Adrenal gland (tissue), 12 donors: ENCODE data around the gene PINLYP. TPM values are rescaled to one million over a fixed set of nuclear protein-coding genes. Genes with fewer than 3 reads are reported as not detected.

ENCODE experiments used
- DNase-seq, 7 donors: peaks; one replicate each; pipeline ENCODE4 v3.0.0-alpha.2; 2019 to 2020
- H3K27ac ChIP-seq, 5 donors: fragments of 200-600 bp; sonication (generic) in 4 of 5; 1 replicate in 3 of 5; 2 replicates in 2 of 5; pipeline versions ENCODE4 v1.5.1 to v1.8.0; 2016 to 2020; ENCODE audit warnings: mild to moderate bottlenecking in 1 of 5
- H3K27me3 ChIP-seq: fragments of 200-600 bp; 2 replicates; pipeline ENCODE4 v1.8.0; 2021
- H3K36me3 ChIP-seq, 2 donors: fragments of 200-600 bp; replicated peaks in 1 of 2; 1 replicate in 1 of 2; 2 replicates in 1 of 2; pipeline versions ENCODE4 v1.5.1 to v1.8.0; 2018 to 2022
- H3K4me1 ChIP-seq, 2 donors: fragments of 200-600 bp; replicated peaks in 1 of 2; 1 replicate in 1 of 2; 2 replicates in 1 of 2; pipeline versions ENCODE4 v1.5.1 to v1.8.0; 2018 to 2021
- H3K4me3 ChIP-seq, 4 donors: fragments of 200-600 bp; sonication (generic) in 3 of 4; one replicate each; pipeline ENCODE4 v1.5.1; 2016 to 2018
- H3K9me3 ChIP-seq, 3 donors: fragments of 200-600 bp; sonication (generic) in 1 of 3; replicated peaks in 1 of 3; 1 replicate in 2 of 3; 2 replicates in 1 of 3; pipeline versions ENCODE4 v1.5.1 to v1.8.0; 2016 to 2021
- POLR2A ChIP-seq, 2 donors: fragments of 450-650 bp; IDR thresholded peaks; one replicate each; pipeline ENCODE4 v1.6.1; 2017; ENCODE audit warnings: antibody characterized with exemption in 2 of 2, mild to moderate bottlenecking in 2 of 2, moderate library complexity in 1 of 2
- WGBS, 4 donors: extraction: QIAGEN DNeasy Blood & Tissue Kit in 2 of 4; methylation state at CpG; one replicate each; pipeline versions ENCODE4 v1.1.5 to v1.1.7; 2013 to 2017; 5-methylcytosine and 5-hydroxymethylcytosine counted together
- intact Hi-C, 2 donors: fragments of 100-400 bp; cut with DNase I; formaldehyde crosslinking; loops; one replicate each; pipeline versions ENCODE4 v1.14.1 to v1.15.0; 2022 to 2023
- polyA plus RNA-seq, 3 donors: library from polyadenylated mRNA; stranded (reverse); fragments of 200-250 nt in 2 of 3; fragments of 350-450 nt in 1 of 3; fragmentation: Illumina TruSeq in 1 of 3; extraction: RNeasy Lipid Tissue Mini Kit (QIAGEN cat#74804) in 1 of 3; gene quantifications; one replicate each; pipeline ENCODE4 v1.2.3, GENCODE V29; 2013 to 2014
- total RNA-seq, 9 donors: library from RNA; depleted of rRNA in 4 of 9; stranded (reverse); fragments of >200 nt in 4 of 9; fragments of 120-200 nt in 1 of 9; fragmentation: NEBNext Ultra II Directional in 1 of 9; extraction: Animal tissue kit (Norgen Biotek cat#: 25700) in 1 of 9; gene quantifications; one replicate each; pipeline versions ENCODE4 v1.1.0 to v1.2.4, GENCODE V29; 2013 to 2023
- TF ChIP-seq, protein P1 (sequence below), 6 experiments: fragments of 450-650 bp in 4 of 6; fragments of 200-600 bp in 2 of 6; sonication (generic) in 1 of 6; IDR thresholded peaks; 1 replicate in 5 of 6; 2 replicates in 1 of 6; pipeline versions ENCODE4 v1.5.1 to v1.8.0; 2016 to 2021; ENCODE audit warnings: antibody characterized with exemption in 6 of 6, mild to moderate bottlenecking in 2 of 6, moderate library complexity in 1 of 6
- donor health status: healthy with polysubstance abuse.
- donor health status: Bipolar disorder and iron deficiency.
- donor health status: DM: yes; HTN: yes; CAD: no.
- donor health status: DM: no; HTN: no; CAD: no.
- donor health status: DM: no; HTN: no; CAD: no.
- donor health status: DM: yes; HTN: yes; CAD: no.

PINLYP gene
- total and polyA plus RNA-seq, 12 donors: 0.61 to 16.0 (median 4.3) TPM; not detected in 1

DNA sequence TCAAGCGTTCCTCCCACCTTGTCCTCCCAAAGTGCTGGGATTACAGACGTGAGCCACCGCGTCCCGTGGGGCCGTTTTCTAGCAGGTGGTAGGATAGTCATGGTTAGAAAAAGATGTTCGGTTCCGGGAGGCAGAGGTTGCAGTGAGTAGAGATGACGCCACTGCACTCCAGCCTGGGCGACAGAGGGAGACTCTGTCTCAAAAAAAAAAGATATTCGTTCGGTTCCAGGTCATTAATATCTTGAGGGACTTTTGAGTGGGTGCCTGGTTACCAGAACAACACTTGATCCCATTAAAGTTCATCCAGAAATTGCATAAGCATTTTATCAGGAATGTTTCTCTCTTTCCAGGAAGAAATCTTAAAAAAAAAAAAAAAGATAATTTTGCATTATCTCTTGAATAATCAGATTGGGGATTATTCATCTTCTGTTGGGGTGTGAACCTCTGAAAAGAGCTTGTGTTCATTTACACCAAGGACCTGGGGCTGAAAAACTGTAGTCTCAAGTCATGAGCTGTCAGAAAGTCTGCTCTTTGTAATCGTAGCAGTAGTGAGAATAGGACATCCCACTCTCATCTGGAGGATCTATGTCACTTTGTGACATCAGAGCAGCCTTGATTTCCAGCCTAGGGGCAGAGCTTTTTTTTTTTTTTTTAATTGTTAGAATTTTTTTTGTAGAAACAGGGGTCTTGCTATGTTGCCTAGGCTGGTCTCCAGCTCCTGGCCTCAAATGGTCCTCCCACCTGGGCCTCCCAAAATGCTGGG lies 47.6 kb upstream of the PINLYP start:
- H3K4me3 ChIP-seq: peak overlapping the region in 1 of 4 donors; percentile 78
- WGBS, 4 donors: 12 to 19% (median 17%) methylated on average over 13 of the region's 13 CpGs
- DNase-seq: peak in 6 of 7 donors; percentile 57 to 75 (median 70)
- no peaks in the 10 kb centered on the region for H3K27me3 ChIP-seq
- peak overlapping the region; percentile 84 to 94 (median 84) for H3K27ac ChIP-seq
- H3K4me1 ChIP-seq: peaks cover 18 to 34% of the 10 kb centered on the region in 2 donors
- intact Hi-C loops: no loop called here
- H3K9me3 ChIP-seq: no peaks in the 10 kb centered on the region
- TF ChIP-seq, protein P1, sequence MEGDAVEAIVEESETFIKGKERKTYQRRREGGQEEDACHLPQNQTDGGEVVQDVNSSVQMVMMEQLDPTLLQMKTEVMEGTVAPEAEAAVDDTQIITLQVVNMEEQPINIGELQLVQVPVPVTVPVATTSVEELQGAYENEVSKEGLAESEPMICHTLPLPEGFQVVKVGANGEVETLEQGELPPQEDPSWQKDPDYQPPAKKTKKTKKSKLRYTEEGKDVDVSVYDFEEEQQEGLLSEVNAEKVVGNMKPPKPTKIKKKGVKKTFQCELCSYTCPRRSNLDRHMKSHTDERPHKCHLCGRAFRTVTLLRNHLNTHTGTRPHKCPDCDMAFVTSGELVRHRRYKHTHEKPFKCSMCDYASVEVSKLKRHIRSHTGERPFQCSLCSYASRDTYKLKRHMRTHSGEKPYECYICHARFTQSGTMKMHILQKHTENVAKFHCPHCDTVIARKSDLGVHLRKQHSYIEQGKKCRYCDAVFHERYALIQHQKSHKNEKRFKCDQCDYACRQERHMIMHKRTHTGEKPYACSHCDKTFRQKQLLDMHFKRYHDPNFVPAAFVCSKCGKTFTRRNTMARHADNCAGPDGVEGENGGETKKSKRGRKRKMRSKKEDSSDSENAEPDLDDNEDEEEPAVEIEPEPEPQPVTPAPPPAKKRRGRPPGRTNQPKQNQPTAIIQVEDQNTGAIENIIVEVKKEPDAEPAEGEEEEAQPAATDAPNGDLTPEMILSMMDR (IDR thresholded peaks at IDR 0.05): no peak
- no peak for TF ChIP-seq POLR2A (IDR thresholded peaks at IDR 0.05)
- H3K36me3 ChIP-seq: no peaks in the 10 kb centered on the region

DNA sequence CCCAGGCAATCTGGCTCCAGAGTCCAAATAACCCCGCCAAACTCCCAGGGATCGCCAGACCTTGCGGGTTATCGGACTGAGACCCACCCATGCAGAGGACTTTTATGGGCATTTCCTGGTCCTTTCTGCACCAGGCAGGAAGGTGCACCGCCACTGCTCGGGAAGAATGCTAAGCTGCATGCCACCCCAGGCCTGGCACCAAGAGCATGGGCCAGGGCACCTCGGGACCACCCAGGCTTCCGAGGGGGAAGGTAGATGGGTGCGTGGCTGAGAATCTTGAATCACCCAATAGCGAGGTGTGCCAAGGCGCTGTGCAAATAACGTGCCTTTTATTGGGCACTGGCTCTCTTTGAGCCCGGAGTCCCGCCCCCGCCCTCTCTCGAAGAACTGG lies 43.0 kb upstream of the PINLYP start:
- 0 to 2% (median 2%) methylated on average over 6 to 16 of the region's 16 CpGs for WGBS, 4 donors
- peak in 6 of 7 donors; percentile 49 to 79 (median 74) for DNase-seq
- TF ChIP-seq, protein P1 (IDR thresholded peaks at IDR 0.05): no peak
- TF ChIP-seq POLR2A (IDR thresholded peaks at IDR 0.05): no peak
- Histone ChIP-seq H3K27me3 (no peaks in the 10 kb centered on the region), H3K4me3 (peak overlapping the region in 3 of 4 donors; percentile 20 to 59 (median 27)), H3K9me3 (no peaks in the 10 kb centered on the region), H3K27ac (peak overlapping the region; percentile 72 to 95 (median 86)), H3K36me3 (peaks cover 0 to under 1% of the 10 kb centered on the region in 2 donors), H3K4me1 (peaks cover 6 to 18% of the 10 kb centered on the region in 2 donors)
- intact Hi-C loops: no loop called here

DNA sequence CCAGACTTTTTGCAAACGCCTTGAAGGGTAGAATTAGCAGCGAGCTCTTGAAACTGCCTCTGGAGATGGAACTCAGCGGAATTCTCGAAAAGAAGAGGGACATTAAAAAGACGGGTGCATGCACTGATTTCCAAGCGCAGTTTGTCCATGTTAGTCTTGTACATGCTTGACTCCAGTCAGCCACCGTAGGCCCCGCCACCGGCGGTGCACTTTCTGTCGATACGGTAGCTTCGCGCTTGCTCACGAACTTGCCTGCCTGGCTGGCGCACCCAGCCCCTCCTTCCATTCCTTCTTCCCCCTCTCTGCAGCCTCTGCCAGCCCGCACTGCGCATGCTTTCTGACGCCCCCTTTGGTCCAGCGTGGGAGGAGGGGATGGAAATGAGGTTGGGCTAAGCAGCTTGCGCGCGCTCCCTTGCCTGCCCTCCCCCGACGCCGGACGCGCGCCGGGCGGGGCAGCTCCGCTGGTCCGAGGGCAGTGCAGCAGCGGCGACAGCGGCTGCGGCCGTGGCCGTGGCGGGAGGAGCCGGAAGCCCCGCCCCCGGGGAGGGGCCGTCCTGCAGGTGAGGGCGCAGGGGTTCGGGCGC lies 42.5 kb upstream of the PINLYP start, which contains the start of gene ZNF575:
ZNF575 (plus strand) TSS at position 227 of the 584 bp plus-strand sequence. CDS start 1,235 bp downstream, outside the sequence.
- 0 to 1% (median 0%) methylated on average over 13 to 47 of the region's 47 CpGs for WGBS, 4 donors
- peaks cover 6 to 14% of the 10 kb centered on the region in 2 donors for H3K4me1 ChIP-seq

More for the DNA sequence above, 42.5 kb upstream of the PINLYP start, which contains the start of gene ZNF575:
- H3K9me3 ChIP-seq: no peaks in the 10 kb centered on the region
- intact Hi-C loops: no loop called here
- H3K4me3 ChIP-seq: peak within 1 kb of the TSS; percentile 0 to 59 (median 24)
- peaks cover 0 to 6% of the 10 kb centered on the region in 2 donors for H3K36me3 ChIP-seq
- DNase-seq: peak; percentile 89 to 96 (median 93)
- no peaks in the 10 kb centered on the region for H3K27me3 ChIP-seq
- H3K27ac ChIP-seq: peak within 1 kb of the TSS; percentile 72 to 95 (median 86)
- TF ChIP-seq, protein P1 (IDR thresholded peaks at IDR 0.05): no peak
- TF ChIP-seq POLR2A (IDR thresholded peaks at IDR 0.05): no peak
